ENCODE data around the gene PIGO.
A peak's percentile ranks its signal among the peaks of the same experiment; 100 is the strongest.

The PIGO gene

GRCh38 chr9:35096035-35096849 lies at the start of gene PIGO:
Gene PIGO, minus strand, starts transcription at chr9:35096591. Its CDS starts 1,026 bp downstream, at chr9:35095565.
- peak; percentile 80 for DNase-seq

GRCh38 chr9:35142037-35142436 lies 45.6 kb upstream of the PIGO start:
- no peak for DNase-seq

GRCh38 chr9:35140093-35140492 lies 43.7 kb upstream of the PIGO start:
- no peak for DNase-seq

GRCh38 chr9:35136866-35137265 lies 40.5 kb upstream of the PIGO start:
- DNase-seq, result no peak

- DNase-seq, result no peak
Measured at GRCh38 chr9:35135988-35136387, 39.6 kb upstream of the PIGO start.

- DNase-seq, result no peak
Measured at GRCh38 chr9:35134920-35135319, 38.5 kb upstream of the PIGO start.

GRCh38 chr9:35116898-35117551 lies 20.6 kb upstream of the PIGO start:
- DNase-seq, result peak; percentile 89

- DNase-seq, result no peak
Measured at GRCh38 chr9:35116539-35116897, 20.1 kb upstream of the PIGO start.

- DNase-seq, result peak; percentile 97
Measured at GRCh38 chr9:35115680-35116538, 19.5 kb upstream of the PIGO start, which contains the start of gene ATOSB. Gene ATOSB, minus strand, starts transcription at chr9:35115862. Its CDS starts 7,588 bp downstream, at chr9:35108274.

GRCh38 chr9:35114840-35115628 lies 18.6 kb upstream of the PIGO start:
- DNase-seq, result peak; percentile 89

GRCh38 chr9:35114113-35114839 lies 17.9 kb upstream of the PIGO start:
- peak; percentile 88 for DNase-seq

GRCh38 chr9:35112257-35113020 lies 16.0 kb upstream of the PIGO start:
- peak; percentile 72 for DNase-seq

GRCh38 chr9:35111001-35111933 lies 14.9 kb upstream of the PIGO start:
- DNase-seq, result peak; percentile 97

- DNase-seq, result no peak
Measured at GRCh38 chr9:35110327-35110761, 14.0 kb upstream of the PIGO start.

GRCh38 chr9:35108946-35109575 lies 12.7 kb upstream of the PIGO start:
- no peak for DNase-seq

- no peak for DNase-seq
Measured at GRCh38 chr9:35108461-35108860, 12.1 kb upstream of the PIGO start.

GRCh38 chr9:35107297-35108290 lies 11.2 kb upstream of the PIGO start:
- no peak for DNase-seq

- DNase-seq, result no peak
Measured at GRCh38 chr9:35106343-35106730, 9.9 kb upstream of the PIGO start.

Measured in MV-4-11 (cell line).